GM12874 (cell line): ENCODE measurements around the gene GABRA5.

Experiments
- TF ChIP-seq, protein P1 (sequence below): IDR thresholded peaks from 2 replicates; pipeline ENCODE4 v1.5.1; 2011; ENCODE audit warnings: low read depth, mild to moderate bottlenecking, control low read depth, low read length, moderate library complexity; ENCODE audit not compliant: insufficient read depth

GABRA5 gene

DNA sequence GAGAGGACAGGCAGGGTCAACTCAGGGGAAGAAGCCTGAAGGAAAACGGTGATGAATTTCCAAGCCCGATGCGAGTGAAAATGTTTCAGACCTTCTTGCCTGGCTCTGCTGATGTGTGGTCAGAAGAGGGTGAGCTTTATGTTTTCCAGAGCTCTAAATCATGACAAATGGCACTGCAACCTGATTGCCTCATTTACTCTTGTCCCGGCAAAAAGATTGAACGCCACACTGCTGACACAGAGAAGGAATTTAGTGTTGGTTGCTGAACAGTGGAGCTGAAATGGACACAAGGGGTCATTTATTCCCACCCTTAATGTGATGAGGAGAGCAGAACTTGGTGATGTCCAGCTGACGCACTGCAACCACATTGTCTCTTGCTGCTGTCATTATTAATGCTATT lies 68.0 kb downstream of the GABRA5 start:
- TF ChIP-seq, protein P1, sequence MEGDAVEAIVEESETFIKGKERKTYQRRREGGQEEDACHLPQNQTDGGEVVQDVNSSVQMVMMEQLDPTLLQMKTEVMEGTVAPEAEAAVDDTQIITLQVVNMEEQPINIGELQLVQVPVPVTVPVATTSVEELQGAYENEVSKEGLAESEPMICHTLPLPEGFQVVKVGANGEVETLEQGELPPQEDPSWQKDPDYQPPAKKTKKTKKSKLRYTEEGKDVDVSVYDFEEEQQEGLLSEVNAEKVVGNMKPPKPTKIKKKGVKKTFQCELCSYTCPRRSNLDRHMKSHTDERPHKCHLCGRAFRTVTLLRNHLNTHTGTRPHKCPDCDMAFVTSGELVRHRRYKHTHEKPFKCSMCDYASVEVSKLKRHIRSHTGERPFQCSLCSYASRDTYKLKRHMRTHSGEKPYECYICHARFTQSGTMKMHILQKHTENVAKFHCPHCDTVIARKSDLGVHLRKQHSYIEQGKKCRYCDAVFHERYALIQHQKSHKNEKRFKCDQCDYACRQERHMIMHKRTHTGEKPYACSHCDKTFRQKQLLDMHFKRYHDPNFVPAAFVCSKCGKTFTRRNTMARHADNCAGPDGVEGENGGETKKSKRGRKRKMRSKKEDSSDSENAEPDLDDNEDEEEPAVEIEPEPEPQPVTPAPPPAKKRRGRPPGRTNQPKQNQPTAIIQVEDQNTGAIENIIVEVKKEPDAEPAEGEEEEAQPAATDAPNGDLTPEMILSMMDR: no peak

DNA sequence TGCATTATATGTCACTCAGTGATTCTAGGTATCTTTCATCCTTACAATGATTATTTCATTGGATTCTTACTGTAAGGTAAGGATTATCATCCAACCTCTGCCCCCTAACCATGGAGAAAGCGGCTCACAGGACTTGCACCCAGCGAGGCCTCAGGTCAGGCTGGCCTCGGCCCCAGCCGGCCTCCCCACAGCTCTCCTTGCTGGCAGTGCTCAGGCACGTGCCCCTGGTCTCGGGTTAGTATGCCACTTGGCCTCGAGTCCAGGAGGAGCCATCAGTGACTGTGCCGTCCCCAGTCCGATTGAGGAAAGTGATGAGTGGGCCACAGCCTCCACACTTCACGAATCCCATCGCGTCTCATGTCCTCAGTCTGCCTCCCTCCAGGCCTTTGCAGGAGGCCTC lies 68.5 kb downstream of the GABRA5 start:
- TF ChIP-seq, protein P1: no peak

DNA sequence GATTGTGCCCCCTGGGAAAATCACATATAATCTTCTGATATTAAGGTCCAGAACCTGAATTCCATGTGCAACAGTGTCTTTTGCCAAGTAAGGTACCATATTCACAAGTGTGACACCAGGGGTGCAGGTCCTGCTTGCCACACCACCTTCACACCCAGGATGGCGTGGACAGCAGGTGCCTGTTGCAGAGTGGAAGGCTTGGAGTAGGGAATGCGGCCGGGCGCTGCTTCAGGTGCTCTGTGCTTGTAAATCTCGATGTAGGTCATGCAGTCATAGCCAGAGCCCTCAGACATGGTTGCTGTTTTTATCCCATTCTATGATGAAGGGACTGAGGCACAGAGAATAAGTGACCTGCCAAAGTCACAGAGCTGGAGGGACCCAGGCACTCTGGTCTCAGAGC lies 69.6 kb downstream of the GABRA5 start:
- TF ChIP-seq, protein P1: no peak

DNA sequence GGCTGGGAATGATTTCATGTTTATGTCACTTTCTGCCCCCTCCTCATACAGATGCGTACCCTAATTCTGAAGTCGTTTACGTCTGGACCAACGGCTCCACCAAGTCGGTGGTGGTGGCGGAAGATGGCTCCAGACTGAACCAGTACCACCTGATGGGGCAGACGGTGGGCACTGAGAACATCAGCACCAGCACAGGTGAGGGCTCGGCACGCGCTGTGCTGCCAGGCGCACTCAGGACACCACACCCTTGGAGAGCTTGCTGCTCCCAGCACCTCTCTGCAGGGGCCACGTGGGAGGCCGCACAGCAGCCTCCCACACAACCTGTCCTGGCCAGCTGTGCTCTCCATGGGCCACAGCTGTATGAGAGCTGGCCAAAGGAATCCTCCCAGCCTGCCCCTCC lies 70.3 kb downstream of the GABRA5 start:
- TF ChIP-seq, protein P1: no peak

DNA sequence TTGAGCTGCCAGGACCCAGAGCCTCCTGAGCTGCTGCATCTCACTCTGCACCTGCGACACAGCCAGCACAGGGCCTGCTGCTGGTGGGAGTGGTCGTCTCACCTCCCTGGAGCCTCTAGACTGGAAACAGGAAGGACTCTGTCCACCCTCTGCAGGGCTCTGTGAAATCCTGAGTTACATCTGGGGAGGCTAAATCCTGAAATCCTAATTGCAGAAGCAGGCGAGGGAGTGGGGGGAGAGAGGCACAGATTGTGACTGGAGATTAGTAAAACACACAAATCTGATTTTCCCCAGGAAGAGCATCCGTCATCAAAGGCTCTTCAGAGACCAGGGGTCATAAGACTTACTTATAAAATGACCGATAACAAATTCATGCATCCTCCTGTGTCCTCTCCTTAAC lies 72.5 kb downstream of the GABRA5 start:
- TF ChIP-seq, protein P1: no peak

DNA sequence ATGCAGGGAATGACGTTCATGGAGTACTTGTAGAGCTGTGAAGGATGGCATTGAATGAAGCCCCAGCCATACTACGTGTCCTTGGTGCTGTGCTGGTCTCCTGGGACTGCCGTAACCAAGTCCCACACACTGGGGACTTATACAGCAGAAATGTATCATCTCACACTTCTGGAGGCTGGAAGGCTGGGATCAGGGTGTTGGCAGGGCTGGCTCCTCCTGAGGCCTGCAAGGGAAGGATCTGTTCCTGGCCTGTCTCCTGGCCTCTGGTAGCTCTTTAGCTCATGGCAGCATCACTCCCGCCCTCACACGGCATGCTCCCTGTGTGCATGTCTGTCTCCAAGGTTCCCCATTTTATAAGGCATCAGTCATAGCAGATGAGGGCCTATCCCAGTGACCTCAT lies 74.6 kb downstream of the GABRA5 start:
- TF ChIP-seq, protein P1: no peak

DNA sequence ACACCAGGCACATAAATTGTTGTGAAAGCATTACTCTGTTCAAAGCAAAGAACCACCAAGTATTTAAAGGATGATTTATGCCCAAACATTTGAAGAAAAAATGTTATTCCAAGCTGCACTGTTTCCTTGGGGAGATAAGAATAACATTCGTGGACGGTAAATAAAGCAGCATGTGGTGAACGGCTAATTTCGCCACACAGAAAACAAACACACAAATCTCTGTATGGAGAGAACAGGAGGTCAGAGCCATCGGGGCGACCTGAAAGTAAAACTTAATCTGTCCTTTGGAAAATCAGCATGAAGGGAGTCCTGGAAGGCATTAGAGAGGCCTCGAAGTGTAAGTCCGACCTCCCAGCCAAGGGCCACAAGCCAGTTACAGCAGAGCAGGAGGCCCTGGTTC lies 77.0 kb downstream of the GABRA5 start:
- TF ChIP-seq, protein P1: no peak

DNA sequence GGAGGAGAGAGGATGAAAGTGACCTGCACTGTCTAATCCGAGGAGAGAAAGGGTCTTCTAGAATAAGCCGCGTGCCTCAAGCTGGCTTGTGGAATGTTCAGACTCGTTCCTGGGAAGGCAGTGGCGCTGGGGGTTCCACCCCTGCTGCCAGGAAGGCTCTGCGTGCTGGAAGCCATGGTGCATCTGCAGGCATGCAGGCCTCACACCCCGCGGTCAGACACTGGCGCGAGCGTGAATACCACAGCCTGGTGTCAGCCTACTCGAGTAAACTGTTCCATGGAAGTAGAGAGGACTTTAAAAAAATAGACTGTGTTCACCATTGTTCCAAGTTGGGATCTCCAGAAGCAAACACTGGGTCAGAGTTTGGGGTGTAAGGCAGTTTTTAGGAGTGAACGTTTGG lies 78.2 kb downstream of the GABRA5 start:
- TF ChIP-seq, protein P1: no peak
